Measurements from ENCODE around the gene CDKN3. TPM values are rescaled to one million over a fixed set of nuclear protein-coding genes. Genes with fewer than 3 reads are reported as not detected.

Gene CDKN3
- total RNA-seq, 6 experiments from 2014 or later: 33.3 to 106 (median 91.8) TPM

DNA sequence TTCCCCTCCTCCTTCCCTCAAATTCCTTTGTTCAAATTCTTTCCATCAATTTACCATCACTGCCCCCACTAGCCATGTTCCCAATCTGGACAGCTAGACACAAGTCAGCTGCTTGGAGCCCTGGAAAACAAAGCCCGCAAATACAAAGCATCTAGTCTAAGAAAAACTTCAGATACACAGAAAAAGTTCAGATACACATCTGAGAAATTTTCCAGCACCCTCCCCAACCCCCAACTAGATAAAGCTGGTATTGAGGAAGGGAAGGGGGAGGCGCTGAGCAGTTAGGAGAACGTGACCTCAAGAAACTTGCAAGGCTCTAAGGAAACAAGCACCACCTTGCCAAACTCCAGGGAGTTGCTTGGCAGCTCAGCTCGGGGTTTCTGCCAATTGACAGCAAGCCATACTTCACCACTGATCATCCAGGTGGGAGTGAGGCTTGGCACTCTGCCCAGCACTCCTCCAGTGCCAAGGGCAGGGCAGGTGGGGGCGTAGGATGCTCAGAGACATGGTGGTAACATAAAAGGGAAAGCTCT, 49.4 kb downstream of the CDKN3 start:
- no peak overlapping the region for H3K27ac Mint-ChIP-seq
- peaks cover 70% of the 10 kb centered on the region for H3K4me1 Mint-ChIP-seq (ENCODE audit: low read depth)

GRCh38 chr14:54447231-54447692, 50.5 kb downstream of the CDKN3 start:
- Mint-ChIP-seq H3K4me1 (ENCODE audit: low read depth) (peaks cover 61% of the 10 kb centered on the region), H3K27me3 (ENCODE audit: insufficient read depth) (peaks cover 2% of the 10 kb centered on the region), H3K27ac (no peak overlapping the region; the same call in 1 of the 2 replicates), H3K4me3 (no peak overlapping the region), H3K36me3 (ENCODE audit: low read depth) (no peaks in the 10 kb centered on the region), H3K9me3 (no peaks in the 10 kb centered on the region)
- peak; percentile 38 for DNase-seq
- TF ChIP-seq CTCF (IDR thresholded peaks at IDR 0.05): no peak

More for the DNA sequence above, 49.4 kb downstream of the CDKN3 start:
- Mint-ChIP-seq H3K36me3 (ENCODE audit: low read depth) (no peaks in the 10 kb centered on the region), H3K27me3 (ENCODE audit: insufficient read depth) (peaks cover 2% of the 10 kb centered on the region; the same call in 1 of the 2 replicates), H3K9me3 (no peaks in the 10 kb centered on the region), H3K4me3 (no peak overlapping the region)
- TF ChIP-seq CTCF (IDR thresholded peaks at IDR 0.05): no peak
- DNase-seq: no peak

GRCh38 chr14:54450535-54450934, 53.7 kb downstream of the CDKN3 start:
- Mint-ChIP-seq H3K4me3 (peak overlapping the region; percentile 6; the same call in 1 of the 2 replicates), H3K9me3 (no peaks in the 10 kb centered on the region), H3K27me3 (ENCODE audit: insufficient read depth) (no peaks in the 10 kb centered on the region; the same call in 1 of the 2 replicates), H3K27ac (peak overlapping the region; percentile 24), H3K4me1 (ENCODE audit: low read depth) (peaks cover 59% of the 10 kb centered on the region), H3K36me3 (ENCODE audit: low read depth) (no peaks in the 10 kb centered on the region)
- TF ChIP-seq CTCF (IDR thresholded peaks at IDR 0.05): no peak
- DNase-seq: peak; percentile 49

GRCh38 chr14:54451121-54451601, 54.4 kb downstream of the CDKN3 start:
- no peak for DNase-seq
- Mint-ChIP-seq H3K27me3 (ENCODE audit: insufficient read depth) (no peaks in the 10 kb centered on the region; the same call in 1 of the 2 replicates), H3K4me1 (ENCODE audit: low read depth) (peaks cover 59% of the 10 kb centered on the region), H3K36me3 (ENCODE audit: low read depth) (no peaks in the 10 kb centered on the region), H3K4me3 (no peak overlapping the region), H3K27ac (peak overlapping the region; percentile 24; the same call in 1 of the 2 replicates), H3K9me3 (no peaks in the 10 kb centered on the region)
- no peak for TF ChIP-seq CTCF (IDR thresholded peaks at IDR 0.05)

GRCh38 chr14:54451961-54452360, 55.2 kb downstream of the CDKN3 start:
- Mint-ChIP-seq H3K9me3 (no peaks in the 10 kb centered on the region), H3K27ac (no peak overlapping the region), H3K36me3 (ENCODE audit: low read depth) (no peaks in the 10 kb centered on the region), H3K27me3 (ENCODE audit: insufficient read depth) (no peaks in the 10 kb centered on the region; the same call in 1 of the 2 replicates), H3K4me3 (no peak overlapping the region), H3K4me1 (ENCODE audit: low read depth) (peaks cover 54% of the 10 kb centered on the region)
- DNase-seq: no peak
- no peak for TF ChIP-seq CTCF (IDR thresholded peaks at IDR 0.05)

Data from HFFc6 (cell line).